H9 (cell line): ENCODE data around the gene POLK. TPM values are rescaled to one million over a fixed set of nuclear protein-coding genes. Genes with fewer than 3 reads are reported as not detected.

Source experiments
- DNase-seq: peaks from one replicate; pipeline ENCODE4 v3.0.0-alpha.2; 2017
- H2AFZ ChIP-seq: one replicate; pipeline ENCODE4 v1.6.1; 2013; ENCODE audit warnings: mild to moderate bottlenecking, low read length, control low read depth, moderate library complexity
- H2AK5ac ChIP-seq: 2 replicates; pipeline ENCODE4 v1.6.1; 2013; ENCODE audit warnings: low read length, control low read depth, mixed read lengths; ENCODE audit not compliant: insufficient read length
- H2BK120ac ChIP-seq: one replicate; pipeline ENCODE4 v1.6.1; 2013; ENCODE audit warnings: low read depth, mild to moderate bottlenecking, low read length, control low read depth, inconsistent platforms; ENCODE audit not compliant: poor library complexity, severe bottlenecking
- H2BK12ac ChIP-seq: 2 replicates; pipeline ENCODE4 v1.6.1; 2013; ENCODE audit warnings: low read length, control low read depth, mixed read lengths, low read depth; ENCODE audit not compliant: insufficient read length
- H2BK15ac ChIP-seq: 2 replicates; pipeline ENCODE4 v1.6.1; 2013; ENCODE audit warnings: low read depth, low read length, control low read depth
- H2BK20ac ChIP-seq: one replicate; pipeline ENCODE4 v1.6.1; 2013; ENCODE audit warnings: low read depth, mild to moderate bottlenecking, low read length, control low read depth, inconsistent platforms; ENCODE audit not compliant: poor library complexity, severe bottlenecking
- H2BK5ac ChIP-seq: 2 replicates; pipeline ENCODE4 v1.6.1; 2013; ENCODE audit warnings: low read length, control low read depth, mixed read lengths; ENCODE audit not compliant: insufficient read length
- H3K14ac ChIP-seq: 2 replicates; pipeline ENCODE4 v1.6.1; 2013; ENCODE audit warnings: low read length, control low read depth; ENCODE audit not compliant: insufficient read depth
- H3K18ac ChIP-seq: 2 replicates; pipeline ENCODE4 v1.6.1; 2013; ENCODE audit warnings: low read depth, mild to moderate bottlenecking, mixed read lengths, low read length, control low read depth; ENCODE audit not compliant: insufficient read length
- H3K23ac ChIP-seq: 2 replicates; pipeline ENCODE4 v1.6.1; 2013; ENCODE audit warnings: low read length, control low read depth, mixed read lengths, low read depth; ENCODE audit not compliant: insufficient read length
- H3K23me2 ChIP-seq: 2 replicates; pipeline ENCODE4 v1.6.1; 2013; ENCODE audit warnings: low read depth, mild to moderate bottlenecking, mixed read lengths, low read length, control low read depth; ENCODE audit not compliant: insufficient read length, poor library complexity, severe bottlenecking
- H3K27ac ChIP-seq: 2 replicates; pipeline ENCODE4 v1.5.1; 2013; ENCODE audit warnings: low read length, control low read depth, mixed read lengths, low read depth; ENCODE audit not compliant: insufficient read length
- H3K27me3 ChIP-seq: 2 replicates; pipeline ENCODE4 v1.6.1; 2013; ENCODE audit warnings: low read length, control low read depth, inconsistent platforms; ENCODE audit not compliant: insufficient read depth
- H3K4ac ChIP-seq: 2 replicates; pipeline ENCODE4 v1.6.1; 2013; ENCODE audit warnings: low read depth, mild to moderate bottlenecking, control low read depth, inconsistent platforms, low read length, moderate library complexity
- H3K4me1 ChIP-seq: 2 replicates; pipeline ENCODE4 v1.6.1; 2013; ENCODE audit warnings: low read length, control low read depth, inconsistent platforms; ENCODE audit not compliant: insufficient read depth
- H3K4me2 ChIP-seq: 2 replicates; pipeline ENCODE4 v1.6.1; 2013; ENCODE audit warnings: low read length, control low read depth, mixed read lengths; ENCODE audit not compliant: insufficient read length, insufficient read depth
- H3K56ac ChIP-seq: 2 replicates; pipeline ENCODE4 v1.6.1; 2013; ENCODE audit warnings: low read depth, mild to moderate bottlenecking, mixed read lengths, low read length, control low read depth; ENCODE audit not compliant: insufficient read length
- H3K79me1 ChIP-seq: 2 replicates; pipeline ENCODE4 v1.6.1; 2013; ENCODE audit warnings: low read depth, mild to moderate bottlenecking, moderate library complexity, low read length, control low read depth, inconsistent platforms; ENCODE audit not compliant: insufficient read depth, poor library complexity, severe bottlenecking
- H3K79me2 ChIP-seq: 2 replicates; pipeline ENCODE4 v1.6.1; 2013; ENCODE audit warnings: low read length, control low read depth, inconsistent platforms; ENCODE audit not compliant: insufficient read depth
- H3K9ac ChIP-seq: 2 replicates; pipeline ENCODE4 v1.6.1; 2013; ENCODE audit warnings: low read length, control low read depth, mixed read lengths; ENCODE audit not compliant: insufficient read length; ENCODE audit errors: extremely low read depth
- H3K9me3 ChIP-seq: one replicate; pipeline ENCODE4 v1.6.1; 2013; ENCODE audit warnings: low read depth, low read length, inconsistent platforms; ENCODE audit not compliant: control insufficient read depth
- H3T11ph ChIP-seq: one replicate; pipeline ENCODE4 v1.6.1; 2013; ENCODE audit warnings: mild to moderate bottlenecking, low read length, control low read depth, inconsistent platforms
- H4K20me1 ChIP-seq: one replicate; pipeline ENCODE4 v1.6.1; 2013; ENCODE audit not compliant: control insufficient read depth, insufficient read length, insufficient read depth
- H4K5ac ChIP-seq: 2 replicates; pipeline ENCODE4 v1.6.1; 2013; ENCODE audit warnings: low read depth, mild to moderate bottlenecking, mixed read lengths, low read length, control low read depth; ENCODE audit not compliant: insufficient read length
- H4K8ac ChIP-seq: replicated peaks from 2 replicates; pipeline ENCODE4 v1.6.1; 2013; ENCODE audit warnings: low read length, control low read depth, mixed read lengths, low read depth; ENCODE audit not compliant: insufficient read length
- H4K91ac ChIP-seq: 2 replicates; pipeline ENCODE4 v1.6.1; 2013; ENCODE audit warnings: low read depth, mild to moderate bottlenecking, moderate library complexity, mixed read lengths, low read length, control low read depth; ENCODE audit not compliant: insufficient read length
- H3K27ac Mint-ChIP-seq, 3 experiments: 2 replicates in 2 of 3; 3 replicates in 1 of 3; pipeline ENCODE4 v1.8.0; 2020 to 2021; ENCODE audit warnings: mixed read lengths in 3 of 3, mild to moderate bottlenecking in 1 of 3, moderate library complexity in 1 of 3
- H3K27me3 Mint-ChIP-seq: 2 replicates; pipeline ENCODE4 v1.8.0; 2021; ENCODE audit warnings: low read depth, mild to moderate bottlenecking, moderate library complexity, mixed read lengths
- H3K36me3 Mint-ChIP-seq, 3 experiments: 2 replicates in 2 of 3; 3 replicates in 1 of 3; pipeline ENCODE4 v1.8.0; 2020 to 2021; ENCODE audit warnings: low read depth in 3 of 3, mixed read lengths in 3 of 3; ENCODE audit not compliant: insufficient read depth in 1 of 3
- H3K4me1 Mint-ChIP-seq, 2 experiments: 2 replicates each; pipeline ENCODE4 v1.8.0; 2020; ENCODE audit warnings: mixed read lengths in 2 of 2
- H3K4me3 Mint-ChIP-seq, 2 experiments: 2 replicates in 1 of 2; 3 replicates in 1 of 2; pipeline ENCODE4 v1.8.0; 2020 to 2021; ENCODE audit warnings: mild to moderate bottlenecking in 2 of 2, mixed read lengths in 2 of 2, moderate library complexity in 1 of 2
- H3K9me3 Mint-ChIP-seq, 2 experiments: 2 replicates in 1 of 2; 3 replicates in 1 of 2; pipeline ENCODE4 v1.8.0; 2020; ENCODE audit warnings: mild to moderate bottlenecking in 2 of 2, mixed read lengths in 2 of 2, moderate library complexity in 1 of 2
- WGBS: extraction: QIAGEN DNeasy Blood & Tissue Kit; methylation state at CpG from one replicate; pipeline ENCODE4 v1.1.7; 2013; ENCODE audit warnings: missing lambda C conversion rate, low lambda C conversion rate, mixed read lengths; ENCODE audit not compliant: insufficient read length; ENCODE audit errors: extremely low coverage; 5-methylcytosine and 5-hydroxymethylcytosine counted together
- total RNA-seq: library from RNA; stranded (reverse); gene quantifications from 2 replicates; pipeline ENCODE4 v1.2.1, GENCODE V29; 2021
- TF ChIP-seq, protein P1 (sequence below): fragments of 200-600 bp; sonication (generic); conservative IDR thresholded peaks from 3 replicates; pipeline ENCODE4 v1.8.0; 2021; ENCODE audit warnings: antibody characterized with exemption, mild to moderate bottlenecking

Gene POLK
- total RNA-seq, 1 experiment from 2014 or later, result 7.6 TPM

DNA sequence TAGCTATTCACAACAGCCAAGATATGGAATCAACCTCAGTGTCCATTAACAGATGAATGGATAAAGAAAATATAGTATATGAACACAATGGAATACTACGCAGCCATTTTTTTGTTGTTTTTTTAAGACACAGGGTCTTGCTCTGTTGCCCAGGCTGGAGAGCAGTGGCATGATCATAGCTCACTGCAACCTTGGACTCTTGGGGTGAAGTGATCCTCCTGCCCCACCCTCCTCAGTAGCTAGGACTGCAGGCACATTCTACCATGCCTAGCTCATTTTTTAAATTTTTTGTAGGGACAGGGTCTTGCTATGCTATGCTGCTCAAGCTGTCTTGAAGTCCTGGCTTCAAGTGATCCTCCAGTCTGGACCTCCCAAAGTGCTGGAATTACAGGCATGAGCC is 38.7 kb upstream of the POLK start:
- Histone ChIP-seq H4K5ac (no peak overlapping the region), H4K20me1 (no peaks in the 10 kb centered on the region), H2BK120ac (no peak overlapping the region), H3K27ac (no peak overlapping the region), H4K8ac (no peak overlapping the region), H2BK15ac (no peak overlapping the region), H3K79me2 (peaks cover 3% of the 10 kb centered on the region; the same call in 1 of the 2 replicates), H4K91ac (no peak overlapping the region), H3T11ph (no peak overlapping the region), H2BK5ac (no peak overlapping the region), H3K4ac (no peak overlapping the region), H2BK20ac (no peak overlapping the region), H3K23me2 (no peaks in the 10 kb centered on the region), H3K9ac (no peak overlapping the region), H3K27me3 (no peaks in the 10 kb centered on the region), H2BK12ac (peak overlapping the region; percentile 20), H3K18ac (no peak overlapping the region), H3K4me1 (no peaks in the 10 kb centered on the region; the same call in 1 of the 2 replicates), H3K23ac (no peak overlapping the region), H3K4me2 (no peak overlapping the region), H2AFZ (no peak overlapping the region), H3K79me1 (no peaks in the 10 kb centered on the region), H3K14ac (no peak overlapping the region), H3K9me3 (no peaks in the 10 kb centered on the region), H2AK5ac (no peak overlapping the region), H3K56ac (no peak overlapping the region)
- H3K36me3 Mint-ChIP-seq, result peaks cover 0 to 14% (median 12%) of the 10 kb centered on the region in 3 experiments; a peak in 5 of 7 replicates
- H3K9me3 Mint-ChIP-seq, result peaks cover 0 to 10% of the 10 kb centered on the region in 2 experiments; a peak in 2 of 5 replicates
- no peaks in the 10 kb centered on the region for H3K27me3 Mint-ChIP-seq
- no CpG with 5 or more reads among the region's 1 CpG for WGBS
- DNase-seq, result no peak
- TF ChIP-seq, protein P1, sequence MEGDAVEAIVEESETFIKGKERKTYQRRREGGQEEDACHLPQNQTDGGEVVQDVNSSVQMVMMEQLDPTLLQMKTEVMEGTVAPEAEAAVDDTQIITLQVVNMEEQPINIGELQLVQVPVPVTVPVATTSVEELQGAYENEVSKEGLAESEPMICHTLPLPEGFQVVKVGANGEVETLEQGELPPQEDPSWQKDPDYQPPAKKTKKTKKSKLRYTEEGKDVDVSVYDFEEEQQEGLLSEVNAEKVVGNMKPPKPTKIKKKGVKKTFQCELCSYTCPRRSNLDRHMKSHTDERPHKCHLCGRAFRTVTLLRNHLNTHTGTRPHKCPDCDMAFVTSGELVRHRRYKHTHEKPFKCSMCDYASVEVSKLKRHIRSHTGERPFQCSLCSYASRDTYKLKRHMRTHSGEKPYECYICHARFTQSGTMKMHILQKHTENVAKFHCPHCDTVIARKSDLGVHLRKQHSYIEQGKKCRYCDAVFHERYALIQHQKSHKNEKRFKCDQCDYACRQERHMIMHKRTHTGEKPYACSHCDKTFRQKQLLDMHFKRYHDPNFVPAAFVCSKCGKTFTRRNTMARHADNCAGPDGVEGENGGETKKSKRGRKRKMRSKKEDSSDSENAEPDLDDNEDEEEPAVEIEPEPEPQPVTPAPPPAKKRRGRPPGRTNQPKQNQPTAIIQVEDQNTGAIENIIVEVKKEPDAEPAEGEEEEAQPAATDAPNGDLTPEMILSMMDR, result no peak
- no peak overlapping the region for H3K4me3 Mint-ChIP-seq
- no peak overlapping the region for H3K27ac Mint-ChIP-seq
- H3K4me1 Mint-ChIP-seq, result peaks cover 40 to 45% of the 10 kb centered on the region in 2 experiments
